ENCODE data around the gene PITPNC1.
"Not testable (repeated sequence)": the region's sequence is repeated elsewhere in the genome, so short reads cannot be mapped to it uniquely, and the experiment has no call there.

The PITPNC1 gene

DNA sequence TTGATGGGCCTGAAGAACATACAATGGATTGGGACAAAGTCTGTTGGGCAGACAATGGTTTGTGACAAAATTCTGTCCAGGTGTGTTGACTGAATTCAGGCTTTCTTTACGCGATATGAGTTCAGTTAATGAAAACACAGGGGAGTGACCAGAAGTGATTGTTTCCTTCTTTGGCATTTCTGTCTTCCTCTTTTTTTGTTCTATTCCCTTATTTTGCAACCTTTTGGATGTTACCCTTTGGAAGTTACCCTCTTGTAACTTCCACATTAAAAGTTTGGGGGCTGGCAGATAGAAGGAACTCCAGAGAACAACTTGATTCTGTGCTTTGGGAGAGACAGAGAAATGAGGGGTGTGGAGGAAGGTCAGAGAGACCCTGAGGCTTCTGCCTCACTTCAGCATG is 126.7 kb downstream of the PITPNC1 start:
- no peak for DNase-seq (ENCODE audit: extremely low read depth in 1 of 2, low read depth in 1 of 2)

DNA sequence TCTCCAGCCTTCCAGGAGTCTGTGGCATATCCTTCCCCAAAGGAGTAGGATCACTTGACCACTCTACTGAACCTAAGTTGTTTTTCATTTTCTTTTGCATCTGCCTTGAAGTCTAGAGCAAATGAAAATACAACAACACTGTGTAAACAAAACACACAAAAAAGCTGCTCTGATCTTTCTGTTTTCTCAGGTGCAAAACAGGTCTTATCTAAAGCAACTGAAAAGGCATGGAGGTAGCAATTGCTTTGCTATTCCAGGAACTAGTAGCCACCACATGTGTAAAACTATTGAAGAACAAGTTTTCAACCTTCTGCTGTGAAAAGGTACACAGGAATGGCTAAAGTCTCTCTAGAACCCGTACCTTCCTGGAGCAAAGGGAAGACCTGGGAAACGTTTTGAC is 127.1 kb downstream of the PITPNC1 start:
- no peak for DNase-seq (ENCODE audit: extremely low read depth in 1 of 2, low read depth in 1 of 2)

DNA sequence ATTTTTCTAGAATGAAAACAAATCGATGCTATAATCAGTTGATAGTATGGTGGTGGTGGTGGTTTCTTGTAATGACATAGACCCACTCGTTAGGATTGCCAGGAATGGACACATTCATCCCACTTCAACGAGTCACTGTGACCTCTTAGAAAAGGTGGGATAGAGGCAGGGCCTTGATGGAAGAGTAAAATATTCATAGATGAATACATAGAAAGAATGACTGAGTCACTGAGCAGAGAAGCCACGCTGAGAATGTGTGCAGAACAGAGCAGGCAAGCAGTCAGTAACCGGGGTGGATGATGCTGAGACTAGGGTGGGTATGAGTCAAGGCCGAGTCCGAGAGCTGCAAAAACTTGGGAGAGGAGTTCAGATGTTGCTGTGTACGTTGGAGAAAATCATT is 129.9 kb downstream of the PITPNC1 start:
- no peak for DNase-seq (ENCODE audit: extremely low read depth in 1 of 2, low read depth in 1 of 2)

DNA sequence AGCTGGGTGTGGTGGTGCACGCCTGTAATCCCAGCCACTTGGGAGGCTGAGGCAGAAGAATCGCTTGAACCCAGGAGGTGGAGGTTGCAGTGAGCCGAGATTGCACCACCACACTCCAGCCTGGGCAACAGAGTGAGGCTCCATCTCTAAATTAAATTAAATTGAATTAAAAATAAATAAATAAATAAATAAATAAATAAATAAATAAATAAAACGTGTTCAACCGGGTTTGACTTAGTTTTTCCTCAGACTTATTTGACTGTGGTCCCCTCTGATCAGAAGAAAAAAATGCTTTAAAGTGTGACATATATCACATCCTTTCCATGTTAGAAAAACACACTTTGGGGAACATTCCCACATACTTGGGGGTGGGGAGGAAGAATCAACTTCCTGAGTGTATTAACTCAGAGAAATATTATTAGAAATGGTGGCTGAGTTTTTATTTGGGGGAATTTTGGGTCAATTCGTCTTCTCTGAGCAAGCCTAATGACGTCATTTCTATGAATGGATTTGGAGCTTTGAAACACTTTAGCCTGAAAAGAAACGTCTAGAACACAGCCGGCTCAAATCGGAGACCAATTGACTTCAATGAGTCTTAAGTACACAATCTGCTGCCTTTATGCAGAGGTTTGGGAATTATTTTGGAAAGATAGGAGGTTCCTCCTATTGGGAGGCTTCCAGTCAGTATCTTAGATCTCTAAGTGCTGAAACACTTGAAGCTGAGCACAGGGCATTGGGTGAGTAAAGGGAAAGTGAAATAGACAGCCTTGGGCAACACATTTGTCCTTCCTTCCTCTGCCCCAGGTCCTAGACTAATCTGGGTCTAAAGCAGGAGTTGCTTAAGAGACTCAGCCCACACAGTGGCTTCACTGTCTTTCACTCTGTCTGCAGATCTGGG is 132.6 kb downstream of the PITPNC1 start:
- no peak for DNase-seq (ENCODE audit: extremely low read depth in 1 of 2, low read depth in 1 of 2)

DNA sequence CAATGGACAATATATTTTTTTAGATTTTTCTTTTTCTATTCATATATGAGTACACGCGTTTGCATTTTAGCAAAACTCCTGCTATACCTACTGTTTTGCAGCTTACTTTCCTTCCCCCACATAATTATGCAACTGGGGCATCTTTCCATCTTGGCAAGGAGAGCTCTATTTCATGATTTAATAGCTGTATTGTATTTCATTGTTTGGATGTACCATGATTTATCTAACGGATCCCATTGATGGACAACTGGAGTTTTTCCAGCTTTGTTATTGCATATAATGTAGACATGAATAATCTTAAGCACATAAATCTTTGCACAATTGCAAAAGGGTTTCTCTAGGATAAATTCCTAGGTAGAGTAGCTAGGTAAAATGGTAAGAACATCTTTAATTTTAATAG is 133.9 kb downstream of the PITPNC1 start:
- DNase-seq (ENCODE audit: extremely low read depth in 1 of 2, low read depth in 1 of 2): no peak

DNA sequence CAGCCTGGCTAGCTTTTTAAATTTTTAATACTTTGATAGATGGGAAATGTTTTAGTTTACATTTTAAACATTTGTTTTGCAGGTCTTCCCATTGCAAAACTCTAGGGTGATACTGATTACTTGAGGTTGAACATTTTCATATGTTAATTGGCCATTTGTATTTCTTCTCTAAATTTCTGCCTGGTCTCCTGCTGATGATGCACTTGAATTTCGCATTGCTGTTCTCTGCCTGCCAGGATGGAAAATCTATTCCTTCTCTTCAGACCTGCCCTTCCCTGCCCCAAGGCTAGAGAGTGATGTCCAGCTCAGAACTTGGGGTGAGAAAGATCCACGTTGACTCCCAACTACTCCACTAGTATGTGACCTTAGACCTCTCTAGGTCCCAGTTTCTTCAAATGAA is 134.7 kb downstream of the PITPNC1 start:
- DNase-seq (ENCODE audit: extremely low read depth in 1 of 2, low read depth in 1 of 2): no peak

DNA sequence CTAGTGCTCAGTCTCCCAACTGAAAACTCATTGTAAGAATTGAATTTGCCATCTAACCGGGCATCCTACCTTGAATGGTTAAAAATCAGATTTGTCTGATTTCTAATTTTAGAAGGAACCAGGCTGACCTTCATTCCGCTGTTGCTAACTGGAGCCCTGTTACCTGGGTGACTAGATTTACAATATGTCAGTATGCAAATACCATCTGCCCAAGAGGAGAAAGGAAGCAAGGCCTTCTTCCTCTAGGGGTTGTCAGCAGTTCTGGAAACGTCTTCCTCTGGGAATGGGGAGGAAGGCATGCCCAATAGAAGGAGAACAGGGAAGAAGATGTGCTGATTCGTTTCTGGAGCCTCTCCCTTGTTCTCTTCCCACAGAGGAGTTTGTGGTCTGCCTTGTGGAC is 137.9 kb downstream of the PITPNC1 start:
- no peak for DNase-seq (ENCODE audit: extremely low read depth in 1 of 2, low read depth in 1 of 2)

DNA sequence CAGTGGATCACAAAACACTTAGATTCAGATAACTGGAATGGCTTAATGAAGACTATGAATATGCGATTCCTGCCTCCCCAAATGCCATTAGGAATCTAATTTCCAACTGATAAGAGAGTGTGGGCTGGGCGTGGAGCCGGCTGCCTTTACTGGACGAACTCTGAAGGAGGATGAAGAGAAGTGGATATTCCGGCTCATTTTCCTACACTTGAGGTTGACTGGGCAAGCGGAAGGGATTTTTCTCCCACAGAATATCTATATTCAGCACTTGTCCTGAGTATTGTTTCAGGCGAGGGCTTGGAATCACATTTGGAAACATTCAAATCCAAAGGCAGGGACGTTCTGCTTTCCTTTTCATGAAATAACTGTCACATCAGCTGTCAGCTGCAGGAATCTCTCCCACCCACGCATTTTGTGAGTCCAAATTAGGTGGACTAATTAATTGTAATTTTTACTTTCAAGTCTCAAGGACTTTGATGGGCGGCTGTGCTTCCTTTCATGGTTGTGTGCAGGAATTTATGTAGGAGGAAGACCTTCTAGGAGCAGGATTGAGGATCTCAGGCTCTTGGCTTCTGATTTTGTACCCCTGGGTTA is 138.5 kb downstream of the PITPNC1 start:
- no peak for DNase-seq (ENCODE audit: extremely low read depth in 1 of 2, low read depth in 1 of 2)

DNA sequence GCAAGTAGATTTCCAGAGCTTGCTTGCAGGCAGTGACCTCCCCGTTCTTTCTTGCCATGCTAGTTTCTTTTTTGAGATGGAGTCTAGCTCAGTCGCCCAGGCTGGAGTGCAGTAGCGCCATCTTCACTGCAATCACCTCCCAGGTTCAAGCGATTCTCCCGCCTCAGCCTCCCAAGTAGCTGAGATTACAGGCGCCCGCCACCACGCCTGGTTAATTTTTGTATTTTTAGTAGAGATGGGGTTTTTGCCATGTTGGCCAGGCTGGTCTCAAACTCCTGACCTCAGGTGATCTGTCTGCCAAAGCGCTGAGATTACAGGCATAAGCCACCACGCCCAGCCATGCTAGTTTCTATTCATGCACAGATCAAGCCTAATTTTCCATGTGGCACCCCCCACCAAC is 139.5 kb downstream of the PITPNC1 start:
- not testable (repeated sequence) for DNase-seq (ENCODE audit: extremely low read depth in 1 of 2, low read depth in 1 of 2)

DNA sequence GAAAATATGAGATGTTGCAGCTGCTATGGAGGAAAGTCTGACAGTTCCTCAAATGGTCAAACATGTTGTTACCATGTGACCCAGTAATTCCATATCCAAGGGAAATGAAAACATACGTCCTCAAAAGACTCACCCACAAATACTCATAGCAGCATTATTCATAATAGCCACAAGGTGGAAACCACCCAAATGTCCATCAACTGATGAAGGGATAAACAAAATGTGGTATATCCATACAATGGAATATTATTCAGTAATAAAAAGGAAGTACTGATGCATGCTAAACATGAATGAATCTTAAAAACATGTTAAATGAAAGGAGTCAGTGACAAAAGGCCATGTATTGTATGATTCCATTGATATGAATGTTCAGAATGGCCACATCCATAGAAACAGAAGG is 140.2 kb downstream of the PITPNC1 start:
- no peak for DNase-seq (ENCODE audit: extremely low read depth in 1 of 2, low read depth in 1 of 2)

DNA sequence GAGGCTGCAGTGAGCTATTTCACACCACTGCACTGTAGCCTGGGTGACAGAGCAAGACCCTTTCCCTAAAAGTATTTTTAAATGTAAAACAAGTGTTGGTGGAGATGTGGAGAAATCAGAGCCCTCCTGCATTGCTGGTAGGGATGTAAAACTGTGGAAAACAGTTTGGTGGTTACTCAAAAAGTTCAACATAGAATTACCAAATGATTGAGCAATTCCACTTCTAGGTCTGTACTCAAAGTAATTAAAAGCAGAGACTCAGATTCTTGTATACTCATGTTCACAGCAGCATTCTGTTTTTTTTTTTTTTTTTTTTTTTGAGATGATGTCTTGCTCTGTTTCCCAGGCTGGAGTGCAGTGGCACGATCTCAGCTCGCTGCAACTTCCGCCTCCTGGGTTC is 141.8 kb downstream of the PITPNC1 start:
- DNase-seq (ENCODE audit: extremely low read depth in 1 of 2, low read depth in 1 of 2): no peak

DNA sequence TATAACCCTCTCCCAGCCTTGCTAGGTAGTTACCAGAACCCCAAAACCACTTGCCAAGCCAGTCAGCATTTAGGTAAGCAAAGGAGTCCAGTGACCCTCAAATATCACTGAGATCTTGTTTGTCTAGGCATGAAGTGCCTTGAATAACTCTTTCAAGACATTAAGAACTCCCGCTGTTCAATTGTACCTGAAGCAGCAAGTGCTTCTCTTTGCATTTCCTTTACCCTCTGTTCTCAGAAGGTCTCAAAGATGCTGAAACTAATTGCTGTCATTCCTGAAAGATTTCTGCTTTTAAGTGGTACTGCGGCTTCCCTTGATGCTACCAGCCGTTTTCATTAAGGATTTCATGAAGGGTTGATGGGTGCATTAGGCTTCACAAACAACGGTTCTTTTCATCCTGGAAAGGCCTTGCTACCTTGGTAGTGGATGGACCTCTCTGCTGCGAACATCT is 142.7 kb downstream of the PITPNC1 start:
- no peak for DNase-seq (ENCODE audit: extremely low read depth in 1 of 2, low read depth in 1 of 2)

DNA sequence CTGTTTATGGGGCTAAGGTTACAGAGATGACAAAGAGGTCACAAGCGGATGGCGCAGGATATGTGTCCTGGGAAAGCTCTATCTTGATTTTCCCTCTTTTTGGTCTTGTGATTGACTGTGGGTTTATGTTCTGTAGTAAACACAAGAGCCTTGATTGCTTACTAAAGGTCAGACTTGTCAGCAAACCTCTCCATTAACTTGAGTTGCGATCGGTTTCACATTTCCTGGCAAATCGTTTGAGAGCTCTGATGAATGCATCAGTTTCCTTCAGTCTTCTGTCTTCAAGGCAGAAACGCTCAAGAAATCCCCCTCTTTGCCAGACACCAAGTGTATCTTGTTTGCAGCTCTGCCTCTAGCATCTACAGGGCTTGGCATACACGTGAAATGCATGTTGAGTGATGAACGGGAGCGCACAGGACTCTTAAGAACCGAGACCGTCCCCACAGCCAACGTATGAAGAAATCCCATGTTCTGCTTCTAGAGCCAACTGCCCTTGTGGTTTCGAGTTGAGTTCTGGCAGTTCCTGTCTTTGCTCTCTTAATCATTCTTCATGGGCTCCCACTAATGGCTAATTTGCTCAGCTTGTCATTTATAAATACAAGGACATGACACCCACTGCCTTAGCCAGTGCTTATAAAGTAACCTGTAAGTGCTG is 143.3 kb downstream of the PITPNC1 start:
- no peak for DNase-seq (ENCODE audit: extremely low read depth in 1 of 2, low read depth in 1 of 2)

DNA sequence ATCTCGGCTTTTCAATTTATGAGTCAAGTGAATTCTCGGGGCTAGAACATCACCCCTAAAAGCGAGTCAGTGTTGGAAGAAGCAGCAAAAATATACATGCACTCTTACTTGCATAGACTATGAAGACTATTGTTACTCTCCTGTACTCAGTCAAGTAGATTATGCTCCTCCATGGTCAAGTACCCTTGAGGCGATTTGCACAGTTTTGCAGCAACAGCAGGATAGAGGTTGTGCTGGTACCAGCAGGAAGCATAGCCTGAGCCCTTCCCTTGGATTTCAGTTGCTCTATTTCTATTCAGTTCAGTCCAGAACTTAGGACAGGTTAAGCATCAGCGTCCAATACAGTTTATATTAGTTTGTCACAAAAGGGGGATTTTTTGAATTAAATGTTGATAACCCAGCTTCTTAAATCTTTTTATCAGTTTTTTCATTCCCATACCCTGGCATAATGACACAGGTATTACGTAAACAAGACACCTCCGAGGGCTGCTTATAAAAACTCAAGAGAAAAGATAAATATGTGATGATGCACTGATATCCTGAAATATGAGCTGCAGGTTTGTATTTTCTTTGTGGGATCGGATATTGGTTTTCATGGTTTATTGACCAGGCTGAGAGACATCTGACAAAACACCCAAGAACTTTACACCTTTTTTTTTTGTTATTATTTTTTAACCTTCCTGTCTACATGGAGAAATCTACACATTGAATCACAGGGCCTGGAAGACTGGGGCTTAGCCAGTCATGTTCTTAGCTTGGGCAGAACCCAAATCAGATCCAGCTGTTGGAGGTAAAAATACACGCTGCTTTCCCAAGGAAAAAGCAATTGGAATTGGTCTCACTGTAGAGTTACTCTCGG is 144.1 kb downstream of the PITPNC1 start:
- no peak for DNase-seq (ENCODE audit: extremely low read depth in 1 of 2, low read depth in 1 of 2)

DNA sequence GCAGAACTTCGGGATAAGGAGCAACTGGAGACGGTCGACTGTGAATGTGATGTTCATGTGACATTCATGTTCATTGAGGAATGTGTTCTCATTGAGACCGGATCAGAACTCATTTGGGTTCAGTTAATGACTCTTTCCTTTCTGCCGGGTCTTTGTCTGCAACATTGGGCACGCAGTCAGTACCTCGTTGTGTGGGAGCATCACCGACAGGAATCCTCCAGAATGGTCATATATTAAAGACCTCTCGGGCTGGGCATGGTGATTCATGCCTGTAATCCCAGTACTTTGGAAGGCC is 144.6 kb downstream of the PITPNC1 start:
- no peak for DNase-seq (ENCODE audit: extremely low read depth in 1 of 2, low read depth in 1 of 2)

DNA sequence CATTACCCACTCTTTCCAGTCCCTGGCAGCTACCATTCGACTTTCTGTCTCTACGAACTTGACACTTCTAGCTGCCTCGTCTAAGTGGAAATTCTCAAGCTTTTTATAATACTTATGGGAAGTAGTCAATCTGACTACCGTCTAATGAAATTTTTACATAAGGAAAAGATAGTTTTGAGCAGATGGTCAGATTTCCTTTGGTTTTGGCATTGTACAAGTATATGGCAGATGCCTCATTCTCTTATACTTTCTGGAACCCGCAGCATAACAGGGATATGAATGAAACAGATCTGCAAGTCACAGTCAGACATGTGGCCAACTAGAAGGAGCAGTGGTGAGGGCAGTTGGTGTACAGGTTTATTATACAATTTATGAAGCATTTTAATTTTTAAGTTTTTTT is 146.0 kb downstream of the PITPNC1 start:
- no peak for DNase-seq (ENCODE audit: extremely low read depth in 1 of 2, low read depth in 1 of 2)

DNA sequence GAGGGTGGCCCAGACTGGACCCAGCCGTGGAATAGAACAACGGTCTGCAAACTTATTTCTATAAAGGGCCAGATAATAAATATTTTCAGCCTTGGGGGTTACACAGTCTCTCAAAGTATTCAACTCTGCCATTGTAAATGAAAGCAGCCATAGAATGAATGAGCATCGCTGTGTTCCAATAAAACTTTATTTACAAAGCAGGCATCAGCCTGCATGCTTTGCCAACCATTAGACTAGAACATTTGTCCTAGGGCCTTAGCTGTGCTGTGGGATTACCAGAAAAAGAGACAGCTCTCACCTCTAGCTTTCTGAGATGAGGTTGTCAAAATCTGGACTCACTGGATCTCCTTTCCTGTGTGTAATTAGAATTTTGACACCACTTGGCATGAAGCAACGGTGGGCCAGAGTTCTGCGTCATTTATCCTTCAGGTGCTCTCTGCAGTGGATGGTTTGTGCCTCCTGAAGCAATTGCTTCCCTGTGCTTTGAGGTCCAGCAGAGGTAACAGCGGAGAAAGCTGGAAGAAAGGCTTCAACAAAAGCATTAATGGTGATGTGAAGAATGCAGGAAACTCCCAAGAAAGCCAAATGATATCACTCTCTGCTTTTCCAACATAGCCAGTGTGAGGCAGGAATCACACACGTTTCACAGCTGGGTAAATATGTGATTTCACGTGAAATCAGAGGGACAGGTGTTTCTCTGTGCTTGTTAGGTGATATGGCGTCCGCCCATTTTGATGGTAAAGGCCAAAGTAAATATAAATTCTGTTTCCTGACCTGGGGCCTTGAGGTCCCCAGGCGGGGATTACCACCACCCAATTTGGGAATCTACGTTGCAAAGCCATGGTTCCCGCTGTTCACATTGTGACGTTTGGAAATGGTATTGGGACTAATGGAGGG is 148.4 kb downstream of the PITPNC1 start:
- DNase-seq (ENCODE audit: extremely low read depth in 1 of 2, low read depth in 1 of 2): no peak

DNA sequence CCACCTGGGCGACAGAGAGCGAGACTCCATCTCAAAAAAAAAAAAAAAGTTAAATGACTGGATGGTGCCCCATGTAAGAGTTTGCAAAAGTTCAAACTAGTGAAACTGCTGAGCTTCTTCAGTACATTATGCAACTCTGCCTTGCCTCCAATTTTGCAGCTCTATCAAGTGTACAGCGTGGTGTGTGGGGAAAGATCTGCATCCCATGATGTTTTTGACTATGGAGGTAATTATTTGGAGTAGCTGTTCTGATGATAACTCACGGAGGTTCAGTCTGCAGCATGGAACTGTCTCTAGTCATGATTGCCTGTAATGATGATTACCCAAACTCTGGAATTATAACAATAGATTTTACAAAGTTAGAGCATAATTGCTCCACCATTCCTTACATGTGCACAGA is 149.6 kb downstream of the PITPNC1 start:
- no peak for DNase-seq (ENCODE audit: extremely low read depth in 1 of 2, low read depth in 1 of 2)

DNA sequence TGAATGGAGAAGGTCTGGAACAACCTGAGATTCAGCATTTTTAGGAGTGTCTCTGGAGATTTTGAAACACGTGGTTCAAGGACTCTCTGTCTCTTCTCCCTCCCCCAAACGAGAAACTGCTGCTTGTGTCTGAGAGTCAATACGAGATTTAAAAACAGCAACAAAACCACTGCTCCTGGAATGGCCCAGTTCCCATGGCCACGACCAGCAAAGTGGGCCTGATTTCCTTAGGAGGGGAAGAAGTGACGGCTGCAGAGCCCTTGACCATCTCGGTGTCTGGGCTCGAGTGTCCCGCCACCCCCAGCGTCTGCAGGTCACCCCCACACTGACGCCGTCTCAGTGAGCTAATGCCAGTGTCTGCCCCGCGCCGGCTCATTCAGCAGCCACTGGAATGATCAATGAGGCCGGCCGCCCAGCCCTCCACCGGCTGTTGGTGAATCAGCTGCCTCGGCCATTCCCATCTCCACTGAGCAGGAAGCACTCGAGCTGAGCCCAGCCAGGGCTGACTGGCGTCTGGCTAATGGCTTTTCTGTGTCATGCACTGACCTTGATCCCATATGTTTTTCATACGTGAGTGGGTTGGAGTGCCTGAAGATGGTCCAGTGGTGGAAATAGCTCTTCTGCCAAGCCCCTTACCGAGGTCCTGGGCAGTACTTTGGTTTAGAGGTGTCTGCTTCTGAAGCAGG is 151.8 kb downstream of the PITPNC1 start:
- DNase-seq (ENCODE audit: extremely low read depth in 1 of 2, low read depth in 1 of 2): no peak

DNA sequence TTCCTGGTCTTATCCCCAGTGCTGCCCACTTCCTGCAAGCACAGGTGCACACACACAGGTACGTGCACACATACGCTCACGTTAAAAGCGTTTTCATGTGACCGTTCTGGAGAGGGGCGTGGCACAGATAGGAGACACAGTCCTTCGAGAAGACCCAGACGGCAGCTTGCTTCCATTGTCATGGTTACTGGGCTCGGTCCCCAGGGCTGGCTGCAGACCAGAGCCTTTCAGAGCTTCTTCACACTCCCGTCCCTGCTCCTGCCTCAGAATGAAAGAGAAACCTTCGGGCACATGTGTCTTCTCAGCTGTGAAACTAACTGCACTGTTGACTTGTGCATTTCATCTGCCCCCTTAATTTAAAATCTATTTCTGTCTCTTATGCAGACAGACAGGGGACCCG is 154.2 kb downstream of the PITPNC1 start:
- no peak for DNase-seq (ENCODE audit: extremely low read depth in 1 of 2, low read depth in 1 of 2)
